Fibroblast of pulmonary artery (primary cell): ENCODE results near the gene POC1B.
A peak's percentile ranks its signal among the peaks of the same experiment; 100 is the strongest.

Experiments used
- DNase-seq: peaks from one replicate; pipeline ENCODE4 v3.0.0-alpha.2; 2010; ENCODE audit warnings: low read depth
- H3K4me3 ChIP-seq: replicated peaks from 2 replicates; pipeline ENCODE4 v1.5.1; 2011; ENCODE audit warnings: low read depth, mild to moderate bottlenecking, control low read depth, low read length, moderate library complexity
- TF ChIP-seq, protein P1 (sequence below): IDR thresholded peaks from 2 replicates; pipeline ENCODE4 v1.5.1; 2011; ENCODE audit warnings: mild to moderate bottlenecking, control low read depth, low read length, inconsistent platforms; ENCODE audit errors: missing control alignments

POC1B gene

DNA sequence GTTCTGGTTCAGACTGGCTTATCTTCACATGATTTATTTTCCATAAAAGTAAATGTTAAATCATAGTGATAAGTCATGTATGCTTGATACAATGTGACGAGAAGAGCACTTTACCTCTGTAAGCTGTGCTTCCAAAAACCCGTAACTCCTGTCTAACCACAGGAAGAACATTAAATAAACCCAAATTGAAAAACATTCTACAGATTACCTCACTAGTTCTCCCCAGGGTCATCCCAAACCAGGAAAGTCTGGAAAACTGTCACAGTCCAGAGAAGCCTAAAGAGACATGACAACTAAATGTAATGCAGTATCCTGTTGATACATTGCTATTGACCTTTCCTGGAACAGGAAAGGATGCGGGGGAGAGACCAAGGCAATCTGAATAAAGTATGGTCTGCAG, 141.0 kb downstream of the POC1B start:
- no peak for DNase-seq
- no peak overlapping the region for H3K4me3 ChIP-seq
- TF ChIP-seq, protein P1, sequence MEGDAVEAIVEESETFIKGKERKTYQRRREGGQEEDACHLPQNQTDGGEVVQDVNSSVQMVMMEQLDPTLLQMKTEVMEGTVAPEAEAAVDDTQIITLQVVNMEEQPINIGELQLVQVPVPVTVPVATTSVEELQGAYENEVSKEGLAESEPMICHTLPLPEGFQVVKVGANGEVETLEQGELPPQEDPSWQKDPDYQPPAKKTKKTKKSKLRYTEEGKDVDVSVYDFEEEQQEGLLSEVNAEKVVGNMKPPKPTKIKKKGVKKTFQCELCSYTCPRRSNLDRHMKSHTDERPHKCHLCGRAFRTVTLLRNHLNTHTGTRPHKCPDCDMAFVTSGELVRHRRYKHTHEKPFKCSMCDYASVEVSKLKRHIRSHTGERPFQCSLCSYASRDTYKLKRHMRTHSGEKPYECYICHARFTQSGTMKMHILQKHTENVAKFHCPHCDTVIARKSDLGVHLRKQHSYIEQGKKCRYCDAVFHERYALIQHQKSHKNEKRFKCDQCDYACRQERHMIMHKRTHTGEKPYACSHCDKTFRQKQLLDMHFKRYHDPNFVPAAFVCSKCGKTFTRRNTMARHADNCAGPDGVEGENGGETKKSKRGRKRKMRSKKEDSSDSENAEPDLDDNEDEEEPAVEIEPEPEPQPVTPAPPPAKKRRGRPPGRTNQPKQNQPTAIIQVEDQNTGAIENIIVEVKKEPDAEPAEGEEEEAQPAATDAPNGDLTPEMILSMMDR = no peak

DNA sequence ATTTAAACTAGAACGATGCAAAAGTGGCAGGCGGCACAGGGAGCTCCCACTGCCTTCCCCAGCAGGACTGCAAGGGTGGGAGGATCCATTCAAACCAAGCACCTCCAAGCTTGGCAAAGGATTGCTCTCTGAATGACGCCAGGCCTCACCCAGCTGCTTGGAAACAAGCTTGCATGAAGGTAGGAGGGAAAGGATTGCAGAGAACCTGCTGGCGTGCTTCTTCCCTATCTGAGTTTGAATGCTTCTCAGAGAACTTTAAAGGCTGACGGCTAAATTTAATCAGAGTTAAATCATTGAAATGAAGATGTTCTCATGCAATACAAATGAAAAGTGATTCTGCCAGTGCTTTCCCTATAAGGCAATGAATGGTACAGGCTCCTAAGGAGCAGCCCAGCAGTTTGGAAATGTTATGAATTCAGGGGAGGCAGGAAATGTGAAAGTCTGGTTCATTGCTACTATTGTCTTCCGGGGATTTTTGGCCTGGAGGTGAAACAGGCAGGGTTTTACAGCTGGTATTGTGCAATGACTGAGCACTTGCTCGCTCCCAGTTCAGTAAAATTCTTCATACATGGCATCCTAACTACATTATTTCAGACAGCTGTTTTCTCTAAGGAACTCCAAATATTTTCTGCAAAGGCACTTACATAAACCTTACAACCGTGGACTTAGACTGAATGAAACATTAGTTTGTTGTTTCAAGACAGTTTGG, 141.6 kb downstream of the POC1B start:
- peak; percentile 98 for DNase-seq
- peak overlapping the region; percentile 6 for H3K4me3 ChIP-seq
- TF ChIP-seq, protein P1 = no peak

DNA sequence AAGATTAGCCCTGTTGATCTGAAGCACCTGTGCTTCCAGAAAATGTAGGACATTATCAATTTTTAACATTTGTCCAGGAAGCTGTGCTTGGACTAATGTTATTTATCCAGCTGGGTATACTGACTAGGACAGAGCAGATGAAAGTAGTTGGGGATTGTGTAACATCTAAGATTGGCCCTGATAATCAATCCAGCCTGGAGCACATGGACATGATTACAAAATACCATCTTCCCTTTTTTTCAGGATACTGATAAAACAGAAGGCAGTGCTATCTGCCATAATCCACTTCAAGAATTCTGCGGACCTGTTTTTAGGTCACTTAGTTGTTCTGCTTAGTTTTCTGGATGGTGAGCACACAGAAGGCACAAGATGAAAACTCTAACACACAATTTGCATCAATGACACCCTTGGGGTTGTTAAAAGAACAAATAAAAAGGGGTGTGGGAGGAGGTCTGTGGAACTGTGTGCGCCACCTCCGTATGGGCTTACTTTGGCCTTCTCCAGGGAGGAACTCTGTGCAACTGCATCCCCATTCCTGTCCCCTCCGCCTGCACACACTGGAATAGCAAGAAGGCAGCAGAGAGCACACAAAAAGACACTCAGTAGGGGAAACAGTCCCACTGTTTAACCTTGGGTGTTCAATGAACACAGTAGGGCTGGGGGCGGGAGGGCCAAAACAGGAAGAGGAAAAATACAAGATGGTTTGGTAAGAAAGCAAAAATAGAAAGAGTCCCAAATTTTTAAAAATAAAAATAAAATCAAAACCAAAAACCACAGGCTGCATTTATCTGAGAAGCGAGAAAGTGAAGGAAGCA, 142.4 kb downstream of the POC1B start:
- no peak overlapping the region for H3K4me3 ChIP-seq
- TF ChIP-seq, protein P1 = no peak
- DNase-seq = peak; percentile 31

DNA sequence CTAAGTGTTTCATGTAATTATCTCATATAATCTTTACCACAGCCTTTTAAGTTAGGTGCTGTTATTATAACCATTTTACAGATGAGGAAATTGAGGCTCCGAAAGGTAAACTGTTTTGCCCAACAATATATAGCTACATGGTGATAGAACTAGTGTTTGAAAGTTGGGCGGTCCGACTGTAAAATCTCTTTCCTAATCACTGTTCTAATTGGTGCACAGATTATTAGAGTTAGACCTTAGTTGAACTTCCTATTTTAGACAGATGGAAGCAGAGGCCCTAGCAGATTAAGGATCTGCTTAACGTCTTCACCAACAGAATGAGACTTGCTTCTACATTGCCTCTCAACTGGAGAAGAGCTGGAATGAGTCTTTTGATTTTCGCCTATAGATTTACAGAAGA, 143.5 kb downstream of the POC1B start:
- TF ChIP-seq, protein P1 = no peak
- H3K4me3 ChIP-seq = no peak overlapping the region
- DNase-seq = no peak

DNA sequence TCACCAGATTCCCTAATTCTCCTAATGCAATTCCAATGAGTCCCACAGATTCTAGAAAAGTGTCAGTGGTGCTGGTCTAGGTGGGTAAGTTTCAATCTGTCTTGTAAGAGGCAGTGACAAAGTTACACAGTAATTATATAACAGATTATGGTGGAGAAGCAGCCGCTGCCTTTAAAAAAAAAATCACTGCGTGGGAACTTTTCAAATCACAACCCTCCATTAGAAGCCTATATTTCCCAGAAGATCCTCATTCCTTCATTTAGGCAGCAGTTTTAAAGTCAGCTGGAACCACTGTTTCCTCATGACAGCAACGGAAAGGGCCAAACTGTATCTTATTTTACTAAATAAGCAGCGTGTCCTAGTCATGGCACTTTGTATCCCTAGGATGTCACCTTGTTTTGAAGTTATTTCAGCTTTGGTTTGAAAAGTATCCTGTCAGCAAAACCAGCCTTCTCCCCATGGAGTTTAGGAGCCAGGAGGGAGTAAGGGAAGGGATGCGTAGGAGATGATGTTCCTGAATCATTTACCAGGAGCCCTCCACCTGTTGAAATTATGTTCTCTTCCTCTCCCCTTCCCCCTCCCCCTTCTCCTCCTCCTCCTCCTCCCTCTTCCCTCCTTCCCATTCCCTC, 145.9 kb downstream of the POC1B start:
- no peak for DNase-seq
- H3K4me3 ChIP-seq = no peak overlapping the region
- TF ChIP-seq, protein P1 = no peak

DNA sequence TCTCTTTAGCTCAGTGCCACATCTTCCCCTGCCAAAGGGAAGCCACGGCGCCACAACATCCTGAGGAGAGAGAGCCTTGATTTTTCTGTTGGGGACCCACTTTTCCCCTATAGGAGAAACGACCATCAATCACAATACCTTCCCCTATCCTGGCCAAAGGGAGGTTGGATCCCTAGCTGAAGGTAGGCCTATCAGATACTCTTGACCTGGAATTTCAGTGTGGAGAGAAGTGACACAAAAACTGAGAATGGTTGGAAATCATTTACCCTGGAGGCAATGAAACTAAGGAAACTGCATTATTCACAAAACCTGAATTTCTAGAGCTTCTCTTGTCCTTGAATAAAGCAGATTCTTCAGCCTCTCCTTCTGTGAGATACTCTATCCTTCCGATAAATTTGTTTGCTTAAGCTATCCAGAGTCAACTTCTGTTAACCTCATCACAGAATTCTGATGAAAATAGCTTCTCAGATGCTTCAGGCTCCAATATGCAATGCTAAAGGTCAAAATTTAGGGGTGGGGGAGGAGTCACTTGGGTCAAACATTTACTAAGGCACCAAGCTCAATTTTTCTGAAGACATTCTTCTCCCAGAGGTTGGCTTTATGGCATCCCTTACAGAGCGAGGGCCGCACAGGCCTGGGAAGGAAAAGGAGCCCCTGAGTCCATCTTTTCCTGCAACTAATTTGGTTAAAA, 146.6 kb downstream of the POC1B start:
- no peak overlapping the region for H3K4me3 ChIP-seq
- DNase-seq = no peak
- TF ChIP-seq, protein P1 = no peak
